ENCODE data around the gene VPS8. TPM values are rescaled to one million over a fixed set of nuclear protein-coding genes. Genes with fewer than 3 reads are reported as not detected.

Gene VPS8
- polyA plus RNA-seq, 1 donor from 2014 or later = 22.2 TPM

DNA sequence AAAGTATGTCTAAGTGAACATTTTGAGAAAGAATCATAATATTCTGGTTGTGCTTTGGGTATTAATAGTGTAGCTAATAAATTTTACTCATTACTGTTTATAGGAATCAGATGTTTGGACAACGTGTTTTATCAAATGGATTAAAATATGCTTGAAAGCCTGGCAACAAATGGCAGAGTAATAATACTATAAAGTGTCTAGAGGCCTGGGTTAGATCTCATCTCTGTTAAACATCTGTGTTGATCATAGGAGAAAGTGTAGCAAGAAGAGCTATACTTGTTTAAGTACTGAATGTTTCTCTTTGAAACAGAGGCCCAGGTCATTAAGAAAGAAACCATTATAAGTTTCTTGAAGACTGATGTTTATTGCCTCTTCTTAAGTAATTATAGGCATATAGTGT lies 30.5 kb downstream of the VPS8 start:
- no peaks in the 10 kb centered on the region for H3K9me3 Mint-ChIP-seq
- peaks cover 2% of the 10 kb centered on the region for H3K36me3 Mint-ChIP-seq
- no peak overlapping the region for H3K27ac Mint-ChIP-seq
- H3K4me3 Mint-ChIP-seq = no peak overlapping the region
- no peaks in the 10 kb centered on the region for H3K4me1 Mint-ChIP-seq
- no peaks in the 10 kb centered on the region for H3K27me3 Mint-ChIP-seq

DNA sequence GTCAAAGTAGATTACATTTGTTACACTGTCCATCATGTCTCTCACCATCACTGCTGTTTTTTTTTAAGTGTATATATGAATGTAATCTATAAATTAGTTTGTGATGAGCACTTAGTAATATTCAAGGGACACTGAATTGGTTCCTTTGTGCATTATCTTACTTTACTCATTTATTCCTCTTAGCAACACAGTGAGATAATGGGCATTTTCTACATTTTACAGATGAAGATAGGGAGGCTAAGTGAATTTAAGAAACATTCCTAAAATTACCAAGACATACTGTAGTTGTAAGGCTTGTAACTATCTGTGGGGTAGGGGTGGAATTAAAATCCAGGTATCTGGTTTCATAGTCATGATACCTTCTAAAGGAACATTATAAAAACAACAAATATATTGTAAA lies 33.9 kb downstream of the VPS8 start:
- no peaks in the 10 kb centered on the region for H3K27me3 Mint-ChIP-seq
- H3K27ac Mint-ChIP-seq = no peak overlapping the region
- H3K4me1 Mint-ChIP-seq = no peaks in the 10 kb centered on the region
- H3K4me3 Mint-ChIP-seq = no peak overlapping the region
- H3K9me3 Mint-ChIP-seq = no peaks in the 10 kb centered on the region
- H3K36me3 Mint-ChIP-seq = peaks cover 5% of the 10 kb centered on the region

DNA sequence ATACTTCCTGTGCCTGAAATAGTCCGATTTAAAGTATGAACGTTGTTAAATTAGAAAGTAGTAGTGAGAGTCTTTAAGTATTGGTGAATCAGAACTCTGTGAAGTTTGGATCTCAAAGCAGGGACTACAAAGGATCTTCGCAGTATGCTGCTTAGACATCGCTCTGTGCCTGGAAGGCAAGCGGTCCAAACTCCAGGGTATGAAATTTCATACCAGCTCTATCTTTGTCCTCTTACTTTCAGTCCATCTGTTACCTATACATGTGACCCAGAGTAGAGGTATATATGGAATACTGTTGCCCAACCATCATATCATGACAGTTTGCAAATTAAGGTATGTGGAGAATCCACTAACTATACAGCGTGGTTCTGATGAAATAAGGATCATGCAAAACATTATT lies 34.5 kb downstream of the VPS8 start:
- no peaks in the 10 kb centered on the region for H3K27me3 Mint-ChIP-seq
- peaks cover 5% of the 10 kb centered on the region for H3K36me3 Mint-ChIP-seq
- H3K9me3 Mint-ChIP-seq = no peaks in the 10 kb centered on the region
- no peaks in the 10 kb centered on the region for H3K4me1 Mint-ChIP-seq
- H3K4me3 Mint-ChIP-seq = no peak overlapping the region
- no peak overlapping the region for H3K27ac Mint-ChIP-seq

DNA sequence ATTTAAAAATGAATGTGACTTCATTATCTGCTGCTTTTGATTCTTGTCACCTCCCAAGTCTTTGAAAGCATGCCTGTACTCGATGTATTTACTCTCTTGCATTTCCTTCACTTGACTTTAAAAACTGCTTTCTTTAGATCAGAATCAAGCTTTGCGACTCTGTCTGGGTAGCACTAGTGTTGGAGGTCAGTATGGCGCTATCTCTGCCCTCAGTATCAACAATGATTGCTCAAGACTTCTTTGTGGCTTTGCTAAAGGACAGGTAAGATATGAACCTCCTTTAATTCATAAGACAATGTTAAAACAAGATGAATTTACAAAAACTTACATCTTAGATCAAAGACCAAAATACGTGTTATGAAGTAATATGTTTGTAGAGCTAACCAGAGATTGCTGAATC lies 37.0 kb downstream of the VPS8 start:
- Mint-ChIP-seq H3K27me3 (no peaks in the 10 kb centered on the region), H3K36me3 (peaks cover 3% of the 10 kb centered on the region), H3K27ac (no peak overlapping the region)

DNA sequence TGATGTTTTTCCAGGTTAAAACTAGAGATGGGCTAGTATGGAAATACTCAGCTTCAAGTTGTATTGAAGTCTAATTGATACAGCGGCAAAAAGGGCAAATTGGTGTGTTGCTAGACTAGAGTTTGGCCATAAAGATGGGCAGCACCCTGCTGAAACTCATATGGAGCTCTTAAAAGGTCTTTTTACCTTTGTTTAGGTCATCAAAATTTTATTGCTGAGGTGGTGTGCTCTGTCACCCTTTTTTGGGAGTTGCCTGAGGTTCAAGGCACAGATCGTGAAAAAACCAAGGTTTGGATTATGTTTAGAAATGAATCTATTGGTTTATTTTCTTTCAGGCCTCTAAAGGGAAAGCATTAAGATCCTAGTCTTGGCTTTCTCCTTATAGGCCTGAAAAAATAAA lies 38.2 kb downstream of the VPS8 start:
- Mint-ChIP-seq H3K4me3 (no peak overlapping the region), H3K27ac (no peak overlapping the region), H3K9me3 (no peaks in the 10 kb centered on the region), H3K36me3 (peaks cover 5% of the 10 kb centered on the region), H3K4me1 (no peaks in the 10 kb centered on the region), H3K27me3 (no peaks in the 10 kb centered on the region)

More for the DNA sequence above, 37.0 kb downstream of the VPS8 start:
- Mint-ChIP-seq H3K9me3 (no peaks in the 10 kb centered on the region), H3K4me1 (no peaks in the 10 kb centered on the region), H3K4me3 (no peak overlapping the region)

DNA sequence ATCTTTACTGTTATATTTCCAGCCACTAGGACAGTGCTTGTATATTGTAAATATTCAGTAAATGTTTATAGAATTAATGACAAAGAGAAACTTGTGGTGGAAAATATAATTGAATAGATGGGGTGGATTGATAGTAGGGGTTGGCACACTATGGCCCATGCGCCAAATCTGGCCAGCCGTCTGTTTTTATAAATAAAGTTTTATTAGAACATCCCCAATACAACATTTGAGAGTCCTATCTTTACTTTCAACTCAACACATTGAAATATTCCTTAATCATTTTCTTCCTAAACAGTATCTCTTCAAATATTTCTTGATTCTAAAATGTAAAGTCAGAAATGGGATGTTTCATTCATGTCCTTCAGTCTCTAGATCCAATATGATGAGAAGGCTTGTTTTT lies 45.1 kb downstream of the VPS8 start:
- no peaks in the 10 kb centered on the region for H3K4me1 Mint-ChIP-seq
- no peak overlapping the region for H3K4me3 Mint-ChIP-seq
- H3K27ac Mint-ChIP-seq = no peak overlapping the region
- H3K9me3 Mint-ChIP-seq = no peaks in the 10 kb centered on the region
- H3K27me3 Mint-ChIP-seq = no peaks in the 10 kb centered on the region
- peaks cover 10% of the 10 kb centered on the region for H3K36me3 Mint-ChIP-seq

DNA sequence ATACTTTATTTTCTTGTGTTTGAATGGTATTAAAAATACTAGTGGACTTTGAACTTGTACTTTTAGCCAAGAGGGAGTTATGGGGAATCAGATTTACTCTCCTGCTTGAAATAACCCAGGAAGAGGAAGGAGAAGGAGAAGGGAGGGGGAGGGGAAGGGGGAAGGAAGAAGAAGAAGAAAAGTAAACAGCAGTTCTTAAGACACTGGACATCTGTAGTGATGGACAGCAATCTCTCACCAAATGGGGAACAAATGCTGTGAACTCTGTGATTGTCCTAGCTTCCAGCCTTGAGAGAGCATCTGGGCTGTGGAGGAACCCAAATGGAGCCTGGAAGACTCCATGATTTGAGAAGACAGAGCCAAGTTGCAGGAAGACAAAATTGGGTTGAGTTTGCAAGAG lies 52.0 kb downstream of the VPS8 start:
- Mint-ChIP-seq H3K27ac (no peak overlapping the region), H3K4me1 (no peaks in the 10 kb centered on the region), H3K36me3 (peaks cover 10% of the 10 kb centered on the region), H3K4me3 (no peak overlapping the region), H3K9me3 (no peaks in the 10 kb centered on the region), H3K27me3 (no peaks in the 10 kb centered on the region)

DNA sequence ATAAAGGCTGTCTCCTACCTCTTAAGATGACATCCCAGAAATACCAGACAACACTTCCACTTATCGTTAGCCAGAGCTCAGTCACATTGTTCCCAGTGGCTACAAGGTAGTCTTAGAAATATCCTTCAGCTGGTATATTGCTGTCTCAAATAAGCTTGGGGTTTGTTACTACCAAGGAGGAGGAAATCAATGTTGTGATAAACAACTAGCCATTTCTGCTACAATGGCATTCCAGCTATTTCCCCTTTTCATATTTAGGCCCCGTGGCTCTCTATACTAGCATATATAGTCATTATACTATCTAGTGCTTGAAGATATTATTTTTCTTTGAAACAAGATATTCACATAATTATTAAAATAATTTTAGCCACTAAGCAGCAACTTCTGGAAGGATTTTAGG lies 56.5 kb downstream of the VPS8 start:
- H3K27ac Mint-ChIP-seq = no peak overlapping the region
- no peaks in the 10 kb centered on the region for H3K9me3 Mint-ChIP-seq
- peaks cover 5% of the 10 kb centered on the region for H3K36me3 Mint-ChIP-seq
- H3K4me3 Mint-ChIP-seq = no peak overlapping the region
- H3K4me1 Mint-ChIP-seq = no peaks in the 10 kb centered on the region
- H3K27me3 Mint-ChIP-seq = no peaks in the 10 kb centered on the region

DNA sequence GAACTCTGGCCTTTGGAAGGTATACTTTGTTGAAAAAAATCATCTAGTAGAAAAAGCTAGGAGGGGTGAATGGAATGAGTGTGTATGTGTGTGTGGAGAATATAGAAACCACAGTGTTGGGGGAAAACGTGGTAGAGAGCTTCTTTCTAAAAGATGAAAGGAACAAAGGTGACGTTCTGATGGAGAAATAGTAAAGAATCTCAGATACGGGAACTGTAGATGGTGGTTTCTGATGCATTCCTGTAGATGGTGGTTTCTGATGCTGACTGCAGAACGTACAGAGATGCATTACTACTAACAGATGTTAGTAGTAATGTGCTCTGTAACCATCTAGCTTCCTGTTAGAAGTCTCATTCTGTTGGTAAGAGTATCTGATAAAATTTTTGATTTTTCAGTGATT lies 60.2 kb downstream of the VPS8 start:
- Mint-ChIP-seq H3K4me3 (no peak overlapping the region), H3K27me3 (no peaks in the 10 kb centered on the region), H3K4me1 (no peaks in the 10 kb centered on the region), H3K9me3 (no peaks in the 10 kb centered on the region), H3K27ac (peak overlapping the region in 1 of 3 donors; percentile 45), H3K36me3 (peaks cover 1% of the 10 kb centered on the region)

DNA sequence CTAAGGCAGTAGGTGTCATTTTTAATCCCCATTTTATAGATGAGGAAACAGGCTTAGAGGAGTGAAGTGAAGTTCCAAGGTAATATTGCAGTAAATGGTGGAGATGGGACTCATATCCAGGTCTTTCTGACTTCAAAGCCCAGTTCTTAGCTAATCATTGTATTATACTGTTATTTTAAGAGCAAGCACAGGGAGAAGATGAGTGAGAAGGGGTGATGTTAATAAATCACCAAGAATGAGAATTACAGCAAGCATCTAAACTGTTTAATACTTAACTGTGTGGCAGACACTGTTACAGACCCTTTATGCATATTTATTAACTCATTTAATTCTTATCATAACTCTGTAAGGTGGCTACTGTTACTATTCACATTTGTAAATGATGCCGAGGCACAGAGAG lies 61.2 kb downstream of the VPS8 start:
- Mint-ChIP-seq H3K36me3 (no peaks in the 10 kb centered on the region), H3K4me1 (no peaks in the 10 kb centered on the region), H3K4me3 (no peak overlapping the region), H3K27me3 (no peaks in the 10 kb centered on the region), H3K9me3 (no peaks in the 10 kb centered on the region), H3K27ac (no peak overlapping the region)

DNA sequence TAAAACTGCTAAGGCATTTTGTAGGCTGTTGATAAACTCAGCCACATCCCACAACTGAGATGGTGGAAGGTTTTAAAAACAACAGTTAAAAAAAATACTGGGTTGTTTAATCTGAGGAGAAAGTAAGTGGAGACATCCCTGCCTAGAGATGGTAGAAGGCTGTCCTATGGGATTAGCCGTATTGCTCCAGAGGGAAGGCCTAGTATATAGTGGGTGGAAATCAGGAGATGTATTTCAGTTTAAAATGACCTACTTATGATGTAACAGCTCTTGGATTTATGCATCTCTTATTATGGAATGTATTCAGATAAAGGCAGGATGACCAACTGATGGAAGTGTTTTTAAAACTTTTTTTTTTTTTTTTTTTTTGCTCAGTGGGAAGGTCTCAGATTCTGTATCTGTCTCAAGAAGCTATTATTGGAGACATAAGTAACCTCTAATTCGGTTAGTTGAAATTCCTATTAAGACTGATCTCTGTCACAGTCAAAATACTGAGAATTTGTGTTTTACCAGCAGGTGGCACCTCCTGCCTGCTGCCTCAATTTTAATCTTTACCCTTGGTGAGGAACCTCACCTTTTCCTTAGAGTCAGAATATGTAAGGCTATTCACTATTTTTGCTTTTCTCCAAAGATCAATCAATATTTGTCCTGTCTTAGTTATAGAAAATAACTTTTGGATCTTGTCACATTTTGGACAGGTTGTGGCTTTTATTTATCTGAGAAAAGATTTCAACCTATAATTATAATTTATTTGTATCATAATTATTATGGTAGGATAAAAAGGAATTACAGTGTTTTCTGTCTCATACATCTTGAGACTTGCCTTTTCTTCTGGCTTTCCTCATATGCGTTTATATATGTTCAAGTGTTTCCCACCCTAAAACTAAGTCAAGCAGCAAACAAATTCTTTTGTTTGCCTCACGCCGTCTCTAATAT lies 63.0 kb downstream of the VPS8 start:
- no peaks in the 10 kb centered on the region for H3K4me1 Mint-ChIP-seq
- no peaks in the 10 kb centered on the region for H3K9me3 Mint-ChIP-seq
- H3K27ac Mint-ChIP-seq = no peak overlapping the region
- no peaks in the 10 kb centered on the region for H3K27me3 Mint-ChIP-seq
- peaks cover 4% of the 10 kb centered on the region for H3K36me3 Mint-ChIP-seq
- H3K4me3 Mint-ChIP-seq = no peak overlapping the region

DNA sequence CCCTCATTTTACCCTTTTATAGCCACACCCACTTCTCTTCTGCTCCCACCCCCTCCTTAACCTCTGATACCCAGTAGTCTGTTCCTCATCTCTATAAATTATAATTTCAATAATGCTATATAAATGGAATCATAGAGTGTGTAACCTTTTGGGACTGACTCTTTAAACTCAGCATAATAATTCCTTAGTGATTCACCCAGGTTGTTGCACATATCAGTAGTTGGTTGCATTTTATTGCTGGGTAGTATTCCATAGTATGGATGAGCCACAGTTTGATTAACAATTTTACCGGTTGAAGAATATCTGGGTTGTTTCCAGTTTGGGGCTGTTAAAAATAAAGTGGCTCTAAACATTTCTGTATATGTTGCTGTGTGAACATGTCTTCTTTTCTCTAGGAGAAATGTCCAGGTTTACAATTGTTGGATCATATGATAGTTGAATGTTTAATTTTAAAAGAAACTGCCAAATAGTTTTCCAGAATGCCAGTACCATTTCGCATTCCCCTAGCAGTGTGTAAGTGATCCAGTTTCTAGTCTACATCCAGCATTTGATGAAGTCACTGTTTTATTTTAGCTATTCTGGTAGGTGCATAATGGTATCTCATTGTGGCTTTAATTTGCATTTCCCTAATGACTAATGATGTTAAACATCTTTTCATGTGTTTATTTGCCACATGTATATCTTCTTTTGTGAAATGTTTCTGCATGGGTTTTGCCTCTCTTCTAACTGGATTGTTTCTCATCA lies 68.5 kb downstream of the VPS8 start:
- no peaks in the 10 kb centered on the region for H3K27me3 Mint-ChIP-seq
- peaks cover 0 to 1% (median 0%) of the 10 kb centered on the region in 3 donors for H3K9me3 Mint-ChIP-seq
- H3K27ac Mint-ChIP-seq = no peak overlapping the region
- no peak overlapping the region for H3K4me3 Mint-ChIP-seq
- H3K4me1 Mint-ChIP-seq = peaks cover 0 to 8% (median 4%) of the 10 kb centered on the region in 3 donors
- peaks cover 13% of the 10 kb centered on the region for H3K36me3 Mint-ChIP-seq

DNA sequence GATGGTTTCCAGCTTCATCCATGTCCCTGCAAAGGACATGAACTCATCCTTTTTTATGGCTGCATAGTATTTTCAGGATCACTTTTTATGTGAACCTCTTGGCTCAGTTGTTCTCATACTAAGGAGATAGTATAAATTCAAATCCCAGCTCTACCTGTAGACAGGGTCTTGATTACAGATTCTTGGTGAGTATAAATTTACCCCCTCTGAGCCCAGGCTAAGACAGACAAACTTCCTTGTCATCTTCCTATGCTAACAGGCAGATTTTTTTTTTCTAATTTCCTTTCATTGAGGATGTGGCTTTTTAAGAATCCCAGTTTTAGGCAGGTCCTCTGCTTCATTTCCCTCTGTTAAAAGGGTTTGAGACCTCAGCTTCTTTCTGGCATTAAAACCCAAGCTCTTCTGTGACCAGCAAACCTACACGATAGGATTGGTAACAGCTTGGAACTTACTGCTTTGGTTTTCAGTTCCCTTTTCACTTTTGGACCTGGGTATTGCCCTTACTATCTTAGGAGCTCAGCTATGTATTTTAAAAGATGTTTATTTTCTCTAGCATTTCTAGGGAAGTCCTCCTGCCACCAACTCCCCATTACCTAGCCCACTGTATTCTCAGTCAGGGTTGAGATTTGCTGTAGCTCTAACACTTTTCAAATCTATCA lies 72.5 kb downstream of the VPS8 start:
- H3K27me3 Mint-ChIP-seq = no peaks in the 10 kb centered on the region
- no peak overlapping the region for H3K4me3 Mint-ChIP-seq
- peaks cover 0 to 1% (median 0%) of the 10 kb centered on the region in 3 donors for H3K9me3 Mint-ChIP-seq
- H3K36me3 Mint-ChIP-seq = peaks cover 11% of the 10 kb centered on the region
- peaks cover 0 to 8% (median 4%) of the 10 kb centered on the region in 3 donors for H3K4me1 Mint-ChIP-seq
- peak overlapping the region in 1 of 3 donors; percentile 11 for H3K27ac Mint-ChIP-seq

DNA sequence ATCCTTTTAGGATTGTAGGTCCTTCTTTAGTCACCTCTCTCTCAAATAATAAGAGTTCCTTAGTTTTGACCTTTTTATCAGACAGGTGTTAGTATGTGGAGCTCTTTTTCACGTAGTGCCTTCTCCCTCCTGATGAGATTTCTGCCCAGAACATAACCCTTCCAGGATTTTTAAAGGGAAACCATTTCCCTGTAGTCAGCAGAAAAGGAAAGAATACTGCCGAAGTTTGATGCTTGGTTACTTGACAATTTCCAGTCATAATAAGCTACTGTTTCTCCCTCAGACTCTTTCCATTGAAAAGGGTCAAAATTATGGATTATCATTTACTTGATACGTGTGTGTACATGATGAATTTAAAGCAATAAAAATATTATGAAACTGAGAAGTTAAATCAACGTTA lies 73.1 kb downstream of the VPS8 start:
- Mint-ChIP-seq H3K4me1 (peaks cover 0 to 8% (median 4%) of the 10 kb centered on the region in 3 donors), H3K27me3 (no peaks in the 10 kb centered on the region), H3K9me3 (peaks cover 0 to 1% (median 0%) of the 10 kb centered on the region in 3 donors), H3K4me3 (no peak overlapping the region), H3K36me3 (peaks cover 11% of the 10 kb centered on the region), H3K27ac (peak overlapping the region in 1 of 3 donors; percentile 11)

DNA sequence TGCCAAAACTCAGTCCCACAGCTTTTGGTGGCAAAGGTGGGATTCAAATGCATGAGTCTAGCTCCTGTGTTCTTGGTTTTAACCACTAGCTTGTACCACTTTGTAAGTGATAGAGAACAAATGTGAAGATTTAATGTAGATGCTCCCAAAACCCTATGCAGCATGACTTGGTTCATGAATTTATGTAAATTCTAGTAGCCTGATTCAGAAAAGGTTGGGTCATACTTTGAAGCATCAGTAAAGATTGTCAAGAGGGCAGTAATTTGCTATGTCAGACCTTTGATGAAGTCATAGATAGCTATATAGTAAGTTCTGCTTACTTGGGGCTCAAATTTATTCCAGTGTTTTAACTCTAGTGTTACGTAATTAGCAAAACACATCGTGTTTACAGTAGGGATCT lies 75.6 kb downstream of the VPS8 start:
- peaks cover 0 to 8% (median 4%) of the 10 kb centered on the region in 3 donors for H3K4me1 Mint-ChIP-seq
- H3K27me3 Mint-ChIP-seq = no peaks in the 10 kb centered on the region
- peaks cover 9% of the 10 kb centered on the region for H3K36me3 Mint-ChIP-seq

More for the DNA sequence above, 75.6 kb downstream of the VPS8 start:
- Mint-ChIP-seq H3K27ac (no peak overlapping the region), H3K9me3 (peaks cover 0 to 1% (median 0%) of the 10 kb centered on the region in 3 donors), H3K4me3 (no peak overlapping the region)
